HCT116 (cell line): ENCODE measurements around the gene APBB2. TPM values are rescaled to one million over a fixed set of nuclear protein-coding genes. Genes with fewer than 3 reads are reported as not detected.

Source experiments
- ATAC-seq: fragments of 200-7000 bp; cut with Tn5 transposase; 2 replicates; pipeline ENCODE4 v1.9.1; 2020; ENCODE audit warnings: mild to moderate bottlenecking, moderate library complexity
- BruUV-seq: library from RNA; stranded (reverse); fragments of 400-500 nt; replicated peaks from 2 replicates; lab custom pipeline; 2021; lab: Mats Ljungman, UMichigan
- CTCF ChIA-PET: fragments of 300-600 bp; sonication (Branson Sonifier 250); formaldehyde crosslinking; loops from one replicate; lab custom pipeline; 2021; ENCODE audit warnings: antibody characterized with exemption; lab: Charles Lee
- POLR2A ChIA-PET: fragments of 300-600, 350-600 bp; sonication (Branson Sonifier 250); formaldehyde crosslinking; loops from one replicate; lab custom pipeline; 2021; ENCODE audit warnings: antibody characterized with exemption; lab: Charles Lee
- RAD21 ChIA-PET, 2 experiments: fragments of 300-600 bp; sonication (Branson Sonifier 250); formaldehyde crosslinking; loops; one replicate each; lab custom pipeline; 2023; ENCODE audit warnings: low total read pairs in 2 of 2; ENCODE audit not compliant: uncharacterized antibody in 2 of 2, unreplicated experiment in 2 of 2, low non-redundant PET in 1 of 2; lab: Charles Lee
- DNase-seq: peaks from one replicate; pipeline ENCODE4 v3.0.0-alpha.2; 2010; ENCODE audit warnings: low read depth, low spot score
- H2AFZ ChIP-seq: fragments of 200-600 bp; shearing (Covaris generic), sonication (generic); 2 replicates; pipeline ENCODE4 v1.6.1; 2017; ENCODE audit warnings: low read depth, mixed run types, mixed read lengths, antibody characterized with exemption, low read length; ENCODE audit not compliant: poor library complexity, severe bottlenecking
- H3K27ac ChIP-seq: 2 replicates; pipeline ENCODE4 v1.5.1; 2012; ENCODE audit warnings: low read depth, low read length
- H3K27me3 ChIP-seq: fragments of 200-600 bp; sonication (generic); 2 replicates; pipeline ENCODE4 v1.6.1; 2016; ENCODE audit warnings: mixed run types, low read length, mixed read lengths; ENCODE audit not compliant: insufficient read depth
- H3K36me3 ChIP-seq, 2 experiments: fragments of 200-500 bp in 1 of 2; fragments of 200-600 bp in 1 of 2; sonication (Bioruptor generic) in 1 of 2; sonication (generic) in 1 of 2; 2 replicates each; pipeline versions ENCODE4 v1.5.1 to v1.6.1; 2014 to 2016; ENCODE audit warnings: low read length in 2 of 2, inconsistent platforms in 1 of 2, mixed read lengths in 1 of 2, mixed run types in 1 of 2; ENCODE audit not compliant: insufficient read depth in 2 of 2, control insufficient read depth in 1 of 2
- H3K4me1 ChIP-seq, 2 experiments: fragments of 200-600 bp in 1 of 2; sonication (generic) in 1 of 2; 2 replicates each; pipeline versions ENCODE4 v1.5.1 to v1.6.1; 2012 to 2017; ENCODE audit warnings: low read length in 2 of 2, inconsistent platforms in 1 of 2, mild to moderate bottlenecking in 1 of 2, mixed read lengths in 1 of 2, mixed run types in 1 of 2, moderate library complexity in 1 of 2; ENCODE audit not compliant: insufficient read depth in 2 of 2, control insufficient read depth in 1 of 2
- H3K4me2 ChIP-seq: fragments of 200-600 bp; sonication (generic); 2 replicates; pipeline ENCODE4 v1.6.1; 2017; ENCODE audit warnings: mixed run types, low read length, mixed read lengths
- H3K4me3 ChIP-seq, 2 experiments: fragments of 200-600 bp in 1 of 2; sonication (generic) in 1 of 2; replicated peaks in 1 of 2; 2 replicates each; pipeline ENCODE4 v1.5.1; 2011 to 2016; ENCODE audit warnings: low read length in 2 of 2, control low read depth in 1 of 2, low read depth in 1 of 2, mild to moderate bottlenecking in 1 of 2, mixed read lengths in 1 of 2, mixed run types in 1 of 2
- H3K79me2 ChIP-seq: fragments of 200-600 bp; sonication (generic); 2 replicates; pipeline ENCODE4 v1.6.1; 2017; ENCODE audit warnings: mild to moderate bottlenecking, mixed run types, low read length, moderate library complexity, mixed read lengths; ENCODE audit not compliant: insufficient read depth
- H3K9ac ChIP-seq: fragments of 200-600 bp; sonication (generic); 2 replicates; pipeline ENCODE4 v1.6.1; 2016; ENCODE audit warnings: low read length, mixed read lengths
- H3K9me2 ChIP-seq: fragments of 200-600 bp; sonication (generic), shearing (Covaris generic); 2 replicates; pipeline ENCODE4 v1.6.1; 2017; ENCODE audit warnings: mixed run types, mild to moderate bottlenecking, moderate library complexity; ENCODE audit not compliant: insufficient read depth
- H3K9me3 ChIP-seq, 2 experiments: fragments of 200-500 bp in 1 of 2; fragments of 200-600 bp in 1 of 2; sonication (Bioruptor generic) in 1 of 2; sonication (generic) in 1 of 2; 2 replicates each; pipeline ENCODE4 v1.6.1; 2014 to 2017; ENCODE audit warnings: low read length in 2 of 2, mixed read lengths in 2 of 2, inconsistent platforms in 1 of 2, low read depth in 1 of 2, mild to moderate bottlenecking in 1 of 2, mixed run types in 1 of 2, moderate library complexity in 1 of 2; ENCODE audit not compliant: control insufficient read depth in 1 of 2, insufficient read depth in 1 of 2
- H4K20me1 ChIP-seq: fragments of 200-600 bp; sonication (generic), shearing (Covaris generic); 2 replicates; pipeline ENCODE4 v1.6.1; 2017; ENCODE audit warnings: mixed run types, mild to moderate bottlenecking, moderate library complexity; ENCODE audit not compliant: insufficient read depth
- EZH2 ChIP-seq: fragments of 200-600 bp; sonication (generic); IDR thresholded peaks from 2 replicates; pipeline ENCODE4 v1.6.1; 2017; ENCODE audit warnings: antibody characterized with exemption, mixed run types
- EZH2phosphoT487 ChIP-seq: fragments of 200-600 bp; IDR thresholded peaks from 2 replicates; pipeline ENCODE4 v1.6.1; 2018; ENCODE audit warnings: antibody characterized with exemption, borderline replicate concordance
- JUND ChIP-seq: IDR thresholded peaks from 2 replicates; pipeline ENCODE4 v1.6.1; 2012
- MAX ChIP-seq: IDR thresholded peaks from 2 replicates; pipeline ENCODE4 v1.6.1; 2012
- POLR2A ChIP-seq: IDR thresholded peaks from 2 replicates; pipeline ENCODE4 v1.7.0; 2011; ENCODE audit warnings: borderline replicate concordance; ENCODE audit not compliant: insufficient read depth, insufficient read length; ENCODE audit errors: extremely low read depth
- SP1 ChIP-seq: IDR thresholded peaks from 2 replicates; pipeline ENCODE4 v1.6.1; 2012; ENCODE audit warnings: low read depth
- SRF ChIP-seq: IDR thresholded peaks from 2 replicates; pipeline ENCODE4 v1.6.1; 2012; ENCODE audit warnings: low read depth
- TCF7L2 ChIP-seq: IDR thresholded peaks from 2 replicates; pipeline ENCODE4 v1.7.0; 2011; ENCODE audit warnings: borderline replicate concordance, inconsistent platforms; ENCODE audit not compliant: insufficient read depth, insufficient read length; ENCODE audit errors: extremely low read depth
- ZBTB33 ChIP-seq: IDR thresholded peaks from 2 replicates; pipeline ENCODE4 v1.6.1; 2011; ENCODE audit warnings: mild to moderate bottlenecking, low read length, moderate library complexity; ENCODE audit not compliant: insufficient replicate concordance; ENCODE audit errors: extremely low read depth
- ZFX ChIP-seq: fragments of 450-650 bp; IDR thresholded peaks from 2 replicates; pipeline ENCODE4 v1.6.1; 2017
- intact Hi-C: fragments of 100-400 bp; cut with micrococcal nuclease; formaldehyde crosslinking; loops from 2 replicates; pipeline ENCODE4 v1.10.0; 2022
- total RNA-seq: library from RNA; stranded (reverse); gene quantifications from one replicate; pipeline ENCODE4 v1.2.1, GENCODE V29; 2021; ENCODE audit not compliant: unreplicated experiment

Gene APBB2
- total RNA-seq, 1 experiment from 2014 or later, result 72.5 TPM

- TF ChIP-seq ZBTB33 (no peak), MAX (no peak), POLR2A (no peak), SRF (no peak), JUND (no peak), EZH2phosphoT487 (no peak), SP1 (no peak), EZH2 (no peak), TCF7L2 (no peak)
Measured at GRCh38 chr4:40887764-40888131, 326.6 kb downstream of the APBB2 start (continued).

- Histone ChIP-seq H3K9me2 (no peaks in the 10 kb centered on the region), H3K4me3 (no peak overlapping the region), H4K20me1 (no peaks in the 10 kb centered on the region), H3K79me2 (no peaks in the 10 kb centered on the region), H3K4me2 (no peak overlapping the region), H3K4me1 (no peaks in the 10 kb centered on the region), H3K36me3 (peaks cover 3 to 14% of the 10 kb centered on the region in 2 experiments; a peak in 1 of 4 replicates), H3K27me3 (no peaks in the 10 kb centered on the region), H3K9ac (no peak overlapping the region), H3K9me3 (no peaks in the 10 kb centered on the region), H3K27ac (no peak overlapping the region), H2AFZ (no peak overlapping the region)
- DNase-seq (no peak), ATAC-seq (no peak)
- BruUV-seq, result no TSS peak
- TF ChIP-seq JUND, result no peak
- TF ChIP-seq ZFX, result no peak
- no peak for TF ChIP-seq SP1
- ChIA-PET RAD21 (no interaction called here), CTCF (interaction anchor here (2.8 kb wide), 1 partner anchor 10 kb away, joined by 10 read pairs; no protein-coding TSS in a partner anchor), POLR2A (no interaction called here)
- intact Hi-C loops, result no loop called here
Measured at GRCh38 chr4:40886931-40887763, 327.2 kb downstream of the APBB2 start.
